Activated effector memory CD4-positive, alpha-beta T cell treated with Interleukin-2 at 50 U/mL for 16 hours (primary cell): ENCODE data around the gene STX19.
"Not testable (repeated sequence)": the region's sequence is repeated elsewhere in the genome, so short reads cannot be mapped to it uniquely, and the experiment has no call there.

ENCODE experiments used
- DNase-seq: peaks from one replicate; pipeline ENCODE4 v3.0.0-alpha.2; 2020

STX19 gene

GRCh38 chr3:94028093-94028837, at the start of gene STX19:
Gene STX19, minus strand, starts transcription at chr3:94028597. Its CDS starts 13,328 bp downstream, at chr3:94015269.
- DNase-seq: no peak

DNA sequence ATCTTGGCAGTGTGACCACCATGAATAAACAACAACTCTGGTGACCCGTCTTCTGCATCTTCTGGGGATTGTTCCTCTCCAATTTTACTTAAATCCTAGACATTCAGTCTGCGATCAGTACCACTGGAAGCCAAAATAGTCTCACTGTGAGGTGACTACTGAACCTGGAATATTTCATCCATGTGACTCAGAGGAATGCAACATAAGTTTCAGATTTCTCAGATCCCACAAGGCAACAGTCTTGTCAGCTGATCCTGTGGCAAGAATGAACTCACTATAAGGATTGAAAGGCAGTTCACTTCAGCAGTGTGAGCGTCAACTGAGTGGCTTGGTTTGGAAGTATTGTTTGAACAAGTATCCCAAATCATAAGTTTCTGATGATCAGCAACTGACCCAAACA, 47.7 kb upstream of the STX19 start:
- no peak for DNase-seq

- DNase-seq: no peak
Measured at GRCh38 chr3:94071713-94072284, 43.4 kb upstream of the STX19 start.

GRCh38 chr3:94070341-94070911, 42.0 kb upstream of the STX19 start:
- DNase-seq: no peak

DNA sequence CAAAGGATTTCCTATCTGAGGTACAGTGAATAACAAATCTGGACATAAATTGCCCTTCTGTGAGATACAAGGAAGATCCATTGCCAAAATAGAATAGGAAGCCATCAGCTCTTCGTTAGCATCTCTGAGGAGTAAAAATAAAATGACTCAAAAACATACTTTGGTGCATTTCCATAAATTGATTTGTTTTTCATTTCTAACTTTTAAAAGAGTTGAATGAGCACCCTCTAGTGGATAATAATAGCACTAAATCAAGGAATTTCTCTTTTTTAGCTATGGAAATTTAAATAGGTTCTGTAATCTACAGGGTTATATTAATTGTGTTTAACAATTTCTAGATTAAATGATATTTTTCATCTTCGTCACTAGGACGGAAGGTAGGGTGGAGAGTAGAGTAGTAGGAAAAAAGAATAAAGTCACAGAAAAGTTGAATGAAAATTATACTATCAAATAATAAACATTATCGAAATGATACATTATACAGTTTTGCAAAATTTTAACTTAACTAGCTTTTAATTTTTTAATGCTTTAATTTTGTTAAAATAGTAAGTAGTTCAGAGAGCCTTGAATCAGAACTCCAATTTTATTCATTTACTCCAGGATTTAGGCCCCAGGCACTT, 40.9 kb upstream of the STX19 start:
- DNase-seq: no peak

DNA sequence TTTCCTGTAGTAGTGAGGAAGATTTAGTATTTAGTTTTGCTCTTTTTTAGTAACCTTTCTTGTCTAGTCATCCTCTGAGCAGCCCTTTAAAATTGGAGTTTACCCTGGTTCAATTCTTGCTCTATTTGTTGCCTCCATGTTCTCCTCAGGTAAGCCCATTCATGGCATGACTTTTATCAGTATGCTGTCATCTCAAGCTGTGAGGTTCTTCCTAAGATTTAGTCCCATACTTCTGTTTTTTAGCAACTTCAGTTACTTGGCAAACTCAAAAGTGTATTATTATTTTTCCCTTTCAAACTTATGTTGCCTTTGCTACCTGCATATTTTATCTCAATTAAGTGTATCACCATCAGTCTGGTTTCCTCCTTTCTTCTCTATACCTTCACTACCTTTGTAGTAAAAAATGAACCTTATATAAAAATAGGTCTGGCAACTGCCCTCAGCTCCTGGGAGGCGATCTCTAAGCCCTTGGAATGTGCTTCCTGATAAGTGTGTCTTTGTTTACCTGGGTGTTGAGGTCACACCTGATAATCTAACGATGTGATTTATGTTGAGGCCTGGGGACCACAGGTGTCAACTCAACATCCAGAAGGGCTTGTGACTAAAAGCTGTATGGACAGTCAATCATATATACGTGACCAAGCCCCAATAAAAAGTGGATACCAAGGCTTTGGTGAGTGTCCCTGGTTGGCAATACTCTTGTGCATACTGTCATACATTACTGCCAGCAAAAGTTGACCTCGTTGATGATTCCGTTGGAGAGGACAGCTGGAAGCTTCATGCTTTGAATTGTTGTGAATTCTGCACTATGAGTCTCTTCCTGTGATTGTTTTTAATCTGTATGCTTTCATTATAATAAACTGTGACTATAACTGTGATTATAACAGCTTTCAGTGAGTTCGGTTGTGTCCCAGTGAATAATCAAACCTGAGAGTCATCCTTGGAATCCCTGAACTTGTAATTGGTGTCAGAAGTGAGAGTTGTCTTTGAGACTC, 38.4 kb upstream of the STX19 start:
- no peak for DNase-seq

DNA sequence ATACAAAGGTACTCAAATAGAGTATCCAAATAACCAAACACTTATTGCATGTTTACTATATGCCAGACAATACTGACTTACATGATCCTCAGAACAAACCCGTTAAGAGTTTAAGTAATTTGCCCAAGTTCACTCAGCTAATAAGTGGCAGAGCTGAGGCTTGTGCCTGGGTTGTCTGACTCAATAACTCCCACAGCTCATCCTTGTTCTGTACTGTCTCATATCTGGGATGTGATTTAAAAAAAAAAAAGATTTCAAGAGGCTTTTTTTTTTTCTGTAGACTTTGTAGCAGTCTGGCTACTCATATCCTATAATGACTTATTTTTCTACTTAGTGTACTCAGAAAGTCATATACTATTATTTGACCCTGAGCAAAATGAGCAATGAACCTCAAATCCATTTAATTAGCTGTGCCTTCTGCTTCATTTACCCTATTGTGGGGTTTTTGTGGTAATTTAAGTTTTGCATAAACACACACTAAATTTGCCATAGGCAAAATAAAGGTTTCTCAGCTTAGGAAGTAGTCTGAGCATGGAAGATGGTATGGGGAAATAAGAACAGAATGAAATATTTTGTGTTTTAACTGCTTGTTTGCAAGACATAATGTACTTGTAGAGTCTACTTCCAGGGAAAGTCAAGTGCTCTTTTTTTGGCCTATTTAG, 37.6 kb upstream of the STX19 start:
- DNase-seq: no peak

- no peak for DNase-seq
Measured at GRCh38 chr3:94065122-94065521, 36.7 kb upstream of the STX19 start.

GRCh38 chr3:94064243-94064860, 36.0 kb upstream of the STX19 start:
- no peak for DNase-seq

DNA sequence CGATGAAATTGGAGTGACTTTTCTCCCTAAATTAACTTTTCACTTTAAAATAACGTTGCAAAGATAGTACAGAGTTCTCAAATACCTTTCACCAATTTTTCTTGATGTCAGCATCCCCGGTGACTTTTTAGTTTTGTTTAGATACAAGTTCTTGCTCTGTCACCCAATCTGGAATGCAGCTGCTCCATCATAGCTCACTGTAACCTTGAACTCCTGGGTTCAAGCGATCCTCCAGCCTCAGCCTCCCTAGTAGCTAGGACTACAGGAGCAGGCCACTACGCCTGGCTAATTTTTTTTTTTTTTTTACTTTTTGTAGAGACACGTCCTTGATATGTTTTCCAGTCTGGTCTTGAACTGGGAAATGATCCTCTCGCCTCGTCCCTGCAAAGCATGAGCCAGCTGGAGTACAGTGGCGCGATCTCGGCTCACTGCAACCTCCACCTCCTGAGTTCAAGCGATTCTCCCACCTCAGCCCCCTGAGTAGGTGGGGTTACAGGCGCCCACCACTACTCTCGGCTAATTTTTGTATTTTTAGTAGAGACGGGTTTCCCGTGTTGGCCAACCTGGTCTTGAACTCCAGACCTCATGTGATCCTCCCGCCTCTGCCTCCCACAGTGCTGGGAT, 35.2 kb upstream of the STX19 start:
- DNase-seq: no peak

GRCh38 chr3:94062513-94063404, 34.4 kb upstream of the STX19 start, which contains the start of the genes DHFR2 and NSUN3:
Gene DHFR2, minus strand, starts transcription at chr3:94062916. Its CDS starts 1,405 bp downstream, at chr3:94061511.
Gene NSUN3, plus strand, starts transcription at chr3:94063061. Its CDS starts 66 bp downstream, at chr3:94063127.
- DNase-seq: peak; percentile 71

DNA sequence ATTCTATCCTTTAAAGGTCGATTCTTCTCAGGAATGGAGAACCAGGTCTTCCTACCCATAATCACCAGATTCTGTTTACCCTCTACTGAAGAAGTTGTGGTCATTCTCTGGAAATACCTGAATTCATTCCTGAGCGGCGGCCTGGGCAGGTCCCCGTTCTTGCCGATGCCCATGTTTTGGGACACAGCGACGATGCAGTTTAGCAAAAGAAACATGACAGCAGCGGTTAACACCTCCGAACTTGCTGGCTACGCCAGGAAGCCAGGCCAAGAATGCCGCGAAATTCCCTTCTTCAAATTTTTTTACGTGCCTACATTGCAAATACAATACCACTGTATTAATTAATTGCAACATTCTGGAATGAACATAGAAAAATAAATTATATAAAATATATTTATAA, 32.9 kb upstream of the STX19 start:
- no peak for DNase-seq

DNA sequence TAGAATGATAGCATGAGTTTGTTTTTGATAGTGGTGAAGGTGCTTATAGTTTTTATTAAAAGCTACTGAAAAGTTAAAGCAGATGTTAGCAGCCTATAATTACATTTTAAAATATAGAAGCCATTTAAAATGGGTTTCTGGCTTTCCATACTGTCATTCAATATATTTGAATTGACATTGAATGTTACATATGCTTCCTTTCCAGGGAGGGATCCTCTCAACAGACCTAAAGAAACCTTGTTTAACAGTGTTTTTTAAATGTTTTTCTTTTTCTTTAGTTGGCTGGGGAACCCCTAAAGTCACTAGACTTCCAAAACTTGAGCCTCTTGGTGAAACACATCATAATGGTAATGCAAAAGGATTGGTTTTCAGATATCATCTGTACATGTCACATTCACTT, 22.1 kb upstream of the STX19 start:
- DNase-seq: no peak

- no peak for DNase-seq
Measured at GRCh38 chr3:94049267-94049666, 20.9 kb upstream of the STX19 start.

DNA sequence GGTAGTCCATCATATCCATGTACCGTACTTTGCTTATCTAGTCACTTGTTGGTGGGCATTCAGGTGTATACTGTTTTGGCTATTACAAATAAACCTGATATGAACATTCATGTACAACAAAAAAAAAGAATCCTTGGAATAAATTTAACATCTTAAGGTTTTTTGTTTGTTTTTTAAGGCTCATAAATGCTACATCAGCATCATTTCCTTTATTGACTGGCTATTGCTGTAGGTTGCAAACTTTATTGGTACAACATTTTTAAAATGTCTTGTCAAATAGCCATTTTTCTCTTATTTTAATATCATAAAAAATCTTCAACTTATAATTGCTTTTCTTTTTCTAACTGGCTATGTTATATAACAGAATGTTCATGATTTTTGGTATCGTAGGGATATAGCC, 18.1 kb upstream of the STX19 start:
- DNase-seq: no peak

GRCh38 chr3:94044100-94044936, 15.9 kb upstream of the STX19 start:
- not testable (repeated sequence) for DNase-seq

GRCh38 chr3:94043285-94043684, 14.9 kb upstream of the STX19 start:
- DNase-seq: no peak

- DNase-seq: no peak
Measured at GRCh38 chr3:94036909-94037507, 8.6 kb upstream of the STX19 start.
